ENCODE measurements around the gene ASS1.

ASS1 gene

DNA sequence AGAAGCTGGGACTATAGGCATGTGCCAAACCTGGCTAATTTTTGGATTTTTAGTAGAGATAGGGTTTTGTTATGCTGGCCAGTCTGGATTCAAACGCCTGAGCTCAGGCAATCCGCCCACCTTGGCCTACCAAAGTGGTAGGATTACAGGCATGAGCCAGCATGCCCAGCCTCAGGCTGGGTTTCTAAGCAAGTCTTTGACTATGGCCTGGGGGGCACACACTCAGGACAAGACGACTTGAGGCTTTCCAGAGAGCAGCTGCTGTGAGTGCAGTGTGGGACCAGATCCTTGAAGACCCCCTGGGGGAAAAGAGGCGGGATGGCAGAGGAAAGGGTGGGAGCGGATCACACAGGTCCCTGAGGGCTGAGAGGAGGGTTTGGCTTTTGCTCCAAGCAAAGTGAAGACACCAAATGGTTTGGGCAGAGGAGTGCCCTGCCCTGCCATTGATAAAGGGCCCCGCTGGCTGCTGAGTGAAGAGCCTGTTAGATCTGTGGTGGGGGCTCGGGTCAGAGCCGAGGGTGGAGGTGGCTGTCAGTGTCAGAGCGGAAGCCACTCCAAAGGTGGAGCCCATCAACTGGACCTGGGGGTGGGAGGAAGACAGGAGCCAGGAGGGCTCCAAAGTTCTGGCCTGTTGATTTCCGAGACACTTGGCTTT, 87.8 kb downstream of the ASS1 start:
- no peak for DNase-seq (ENCODE audit: low spot score)

DNA sequence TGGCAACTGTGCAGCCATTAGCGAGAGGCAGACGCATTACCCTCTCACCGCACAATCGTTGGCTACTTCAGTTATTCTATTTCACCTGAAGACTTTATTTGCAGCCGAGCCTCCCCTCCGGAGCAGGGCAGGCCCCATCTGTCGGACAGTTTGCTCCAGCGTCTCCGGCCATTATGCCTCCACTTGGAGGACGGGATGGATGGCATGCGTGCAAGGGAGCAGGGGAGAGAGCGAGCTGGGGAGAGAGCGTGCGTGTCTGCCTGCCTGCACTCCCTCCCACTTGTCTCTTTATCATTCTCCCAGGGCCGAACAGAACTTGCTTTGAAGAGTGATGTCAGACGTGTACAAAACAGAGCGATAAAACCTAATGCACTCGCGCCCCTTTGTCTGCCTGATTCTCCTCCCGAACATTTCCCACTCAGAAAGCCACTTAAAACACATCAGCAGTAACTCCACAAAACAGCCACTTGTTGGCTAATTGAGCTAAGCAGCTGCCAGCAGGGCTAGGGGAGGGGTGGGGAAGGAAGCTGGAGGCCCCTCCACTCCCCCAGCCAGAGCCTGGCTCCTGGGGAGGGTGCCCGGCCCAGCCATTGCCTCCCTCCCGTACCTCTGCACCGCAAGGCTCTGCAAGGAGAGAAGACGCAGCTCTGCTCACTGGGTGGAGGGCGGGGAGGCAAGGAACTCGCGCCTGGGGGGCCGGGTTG, 91.2 kb downstream of the ASS1 start:
- no peak for DNase-seq (ENCODE audit: low spot score)

DNA sequence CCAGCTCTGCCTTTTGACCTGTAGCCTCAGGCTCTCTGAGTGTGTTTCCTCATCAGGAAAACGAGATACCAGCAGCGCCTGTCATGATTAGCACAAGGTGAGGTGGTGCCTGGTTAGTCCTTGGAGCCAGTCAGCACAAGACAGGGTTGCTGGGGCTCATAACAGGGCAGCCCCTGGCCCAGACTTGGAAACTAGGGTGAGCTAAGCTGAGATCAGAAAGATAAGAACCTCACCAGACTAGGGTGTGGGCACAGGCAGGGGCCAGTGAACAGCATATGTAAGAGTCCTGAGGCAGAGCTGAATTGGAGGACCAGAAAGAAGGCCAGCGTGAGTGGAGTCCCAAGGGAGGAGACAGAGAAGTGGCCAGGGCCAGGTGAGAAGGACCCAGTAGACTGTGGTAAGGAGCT, 91.9 kb downstream of the ASS1 start:
- DNase-seq (ENCODE audit: low spot score) = no peak

DNA sequence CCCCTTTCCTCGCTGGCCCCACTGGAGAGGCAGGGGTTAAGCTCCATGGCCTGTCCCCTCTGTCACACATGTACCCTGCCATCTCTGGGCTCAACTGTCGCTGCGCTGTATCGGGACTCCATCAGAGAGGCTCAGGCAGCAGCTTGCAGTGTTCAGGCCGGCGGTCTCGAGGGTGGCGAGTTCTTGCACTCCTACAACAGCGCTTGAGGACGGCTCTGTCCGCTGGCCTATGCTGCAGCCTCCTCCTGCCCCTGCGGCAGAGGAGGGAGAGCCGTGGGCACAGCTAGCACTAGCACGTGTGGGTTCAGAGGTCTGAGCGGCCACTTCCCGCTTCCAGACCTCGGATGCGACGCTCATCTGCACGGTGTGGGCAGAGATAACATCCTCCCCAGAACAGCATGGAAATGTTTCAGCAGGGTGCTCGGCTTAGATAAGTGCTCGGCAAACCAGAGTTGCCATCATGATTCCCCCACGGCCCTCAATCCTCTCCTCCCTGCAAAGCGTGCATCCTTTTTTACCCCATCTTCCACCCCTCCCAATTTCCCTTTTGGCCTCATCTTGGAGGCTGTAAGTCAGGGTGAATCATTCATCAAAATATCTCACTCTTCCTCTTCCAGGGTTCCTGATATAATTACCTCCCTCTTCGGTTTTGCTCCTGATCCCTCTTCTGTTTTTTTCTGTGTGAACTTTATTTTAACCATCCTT, 92.7 kb downstream of the ASS1 start:
- DNase-seq (ENCODE audit: low spot score) = no peak

DNA sequence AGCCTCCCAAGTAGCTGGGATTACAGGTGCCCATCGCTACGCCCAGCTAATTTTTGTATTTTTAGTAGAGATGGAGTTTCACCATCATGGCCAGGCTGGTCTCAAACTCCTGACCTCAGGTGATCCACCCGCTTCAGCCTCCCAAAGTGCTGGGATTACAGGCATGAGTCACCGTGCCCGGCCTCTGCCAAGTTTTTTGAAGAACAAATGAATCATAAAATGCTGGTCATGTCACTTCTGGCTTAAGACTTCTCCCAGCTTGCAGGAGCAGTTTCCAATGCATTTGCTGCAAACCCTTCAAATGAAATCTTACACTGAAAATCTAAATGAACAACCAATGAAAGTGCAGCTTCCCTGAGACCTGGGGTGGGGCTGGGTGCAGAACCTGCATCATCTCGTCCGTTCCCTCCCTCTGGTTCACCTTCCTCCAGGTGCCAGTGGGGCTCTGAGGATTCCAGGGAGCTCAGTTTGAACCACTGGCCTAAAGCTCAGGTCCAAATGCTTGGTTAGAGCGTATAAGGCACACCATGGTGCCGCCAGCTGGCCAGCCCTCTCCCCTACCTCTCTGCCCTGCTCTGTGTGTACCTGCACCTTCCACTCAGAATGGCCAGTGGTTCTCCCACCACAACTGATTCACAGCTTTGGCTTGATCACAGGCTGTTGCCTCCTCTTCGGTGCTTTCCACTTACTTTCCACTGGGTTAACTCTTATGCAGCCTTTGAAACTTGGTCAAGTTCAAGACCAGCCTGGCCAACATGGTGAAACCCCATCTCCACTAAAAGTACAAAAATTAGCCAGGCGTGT, 94.9 kb downstream of the ASS1 start:
- DNase-seq (ENCODE audit: low spot score) = no peak

DNA sequence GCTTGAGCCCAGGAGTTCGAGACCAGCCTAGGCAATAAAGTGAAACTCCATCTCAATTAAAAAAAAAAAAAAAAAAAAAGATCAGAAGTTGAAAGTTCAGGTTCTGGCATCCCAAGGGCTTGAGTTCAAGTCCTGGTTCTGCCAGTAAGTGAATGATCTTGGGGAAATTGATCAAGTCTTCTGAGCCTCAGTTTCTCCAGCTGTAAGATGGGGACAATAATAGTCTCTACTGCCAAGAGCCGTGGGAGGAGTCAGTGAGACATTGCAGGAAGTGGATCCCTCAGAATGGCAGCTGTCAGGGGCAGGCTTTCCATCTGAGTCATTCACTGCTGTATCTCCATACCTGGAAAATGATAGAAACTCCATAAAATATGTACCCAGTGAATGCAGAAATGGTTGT, 96.8 kb downstream of the ASS1 start:
- DNase-seq (ENCODE audit: low spot score) = no peak

DNA sequence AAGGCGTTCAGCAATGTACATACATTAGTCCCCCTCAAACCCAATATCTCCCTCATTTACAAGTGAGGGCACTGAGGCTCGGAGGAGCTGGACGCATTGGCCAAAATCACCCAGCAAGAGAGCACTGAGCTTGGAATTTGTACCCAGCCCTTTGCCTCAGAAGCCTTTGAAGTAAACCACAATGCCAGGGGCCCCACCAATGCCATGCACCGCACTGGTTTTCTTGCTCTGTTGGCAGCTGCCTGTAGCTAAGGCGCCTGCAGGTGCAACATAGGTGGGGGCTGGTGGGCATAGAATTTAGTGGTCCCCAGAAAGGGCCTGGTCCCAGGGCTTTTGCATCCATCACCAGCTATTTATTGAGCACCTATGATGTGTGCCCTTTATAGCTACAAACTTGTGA, 97.3 kb downstream of the ASS1 start:
- DNase-seq (ENCODE audit: low spot score) = no peak

DNA sequence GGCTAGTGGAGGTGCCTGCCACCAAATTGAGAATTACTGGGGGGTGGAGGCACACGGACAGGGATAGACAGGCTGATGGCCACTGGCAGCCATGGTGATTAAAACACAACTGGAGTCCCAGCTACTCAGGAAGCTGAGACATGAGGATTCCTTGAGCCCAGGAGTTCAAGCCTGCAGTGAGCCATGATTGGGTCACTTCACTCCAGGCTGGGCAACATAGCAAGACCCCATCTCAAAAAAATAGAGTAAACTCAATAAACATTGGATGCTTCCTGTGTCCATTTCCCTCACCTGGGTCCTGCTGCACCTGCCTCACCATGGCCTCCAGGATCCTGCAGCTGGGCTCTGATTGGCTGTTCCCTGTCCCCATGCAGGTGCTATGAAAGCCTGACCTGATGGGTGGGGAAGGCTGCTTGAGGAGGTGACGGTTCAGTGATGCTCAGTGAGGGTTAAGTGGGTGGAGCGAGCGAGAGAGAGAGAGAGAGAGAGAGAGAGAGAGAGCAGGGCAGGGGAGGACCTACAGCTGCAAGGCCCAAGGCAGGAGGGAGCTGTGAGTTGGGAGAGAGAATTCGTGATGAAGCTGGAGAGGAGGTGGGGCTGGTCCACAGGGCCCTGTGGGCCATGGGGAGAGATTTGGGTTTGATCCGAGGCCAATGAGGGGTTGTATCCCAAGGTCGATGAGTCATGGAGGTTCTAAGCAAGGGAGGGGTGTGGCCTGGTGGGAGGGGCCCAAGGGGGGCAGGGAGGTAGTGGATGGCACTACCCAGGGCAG, 97.9 kb downstream of the ASS1 start:
- DNase-seq (ENCODE audit: low spot score) = no peak

DNA sequence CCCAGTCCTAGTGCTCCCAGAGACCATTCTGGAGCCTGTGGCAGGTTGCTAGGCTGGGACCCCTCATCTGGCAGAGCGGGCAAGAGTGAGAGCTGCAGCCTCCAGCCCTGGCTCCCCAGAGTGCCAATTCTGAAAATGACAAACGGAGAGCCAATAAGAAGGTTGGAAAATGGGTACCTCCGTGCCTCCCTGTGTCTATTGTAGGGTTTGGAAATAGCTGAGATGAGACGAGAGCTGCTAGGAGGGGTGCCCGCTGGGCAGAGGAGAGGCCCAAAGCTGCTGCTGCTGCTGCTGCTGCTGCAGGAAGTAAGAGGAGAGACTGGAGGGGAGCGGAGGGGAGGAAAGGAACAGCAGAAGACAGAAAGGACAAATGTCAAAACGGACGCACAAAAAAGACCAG, 98.6 kb downstream of the ASS1 start:
- DNase-seq (ENCODE audit: low spot score) = no peak

DNA sequence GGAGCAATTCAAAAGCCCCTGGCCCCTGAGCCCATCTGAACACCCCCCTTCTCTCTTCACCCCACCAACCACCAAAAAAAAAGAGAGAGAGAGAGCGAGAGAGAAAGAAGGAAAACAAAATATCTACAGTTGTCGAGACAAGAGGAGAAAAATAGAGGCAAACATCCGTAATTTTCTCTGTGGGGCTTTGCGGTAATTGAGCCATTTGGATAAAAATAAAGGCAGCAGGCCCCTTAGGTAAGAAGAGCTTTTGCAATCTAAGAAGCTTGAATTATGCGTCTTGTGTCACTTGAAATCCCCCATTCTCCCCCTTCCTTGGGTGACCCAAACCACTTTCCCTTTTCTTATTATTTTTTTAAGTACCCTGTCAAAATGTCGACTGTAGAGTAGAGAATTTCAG, 99.1 kb downstream of the ASS1 start:
- DNase-seq (ENCODE audit: low spot score) = no peak

DNA sequence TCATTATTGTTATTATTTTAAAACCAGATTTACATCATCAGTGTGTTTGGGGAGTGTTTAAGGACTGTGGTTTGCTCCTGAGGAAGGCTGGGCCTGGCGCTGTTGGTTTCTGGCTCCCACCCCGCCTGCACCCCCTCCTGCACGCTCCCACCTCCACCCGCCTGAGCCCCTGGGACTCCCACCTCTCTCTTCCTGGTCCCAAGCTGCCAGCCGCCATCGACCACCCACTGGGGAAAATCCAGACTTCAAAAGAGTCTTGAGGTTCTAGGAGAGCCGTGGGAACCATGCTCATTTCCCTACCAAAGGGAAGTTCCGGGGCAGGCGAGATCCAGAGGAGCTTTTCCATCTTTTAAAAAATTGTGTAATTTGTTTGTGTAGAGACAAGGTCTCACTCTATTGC, 99.6 kb downstream of the ASS1 start:
- DNase-seq (ENCODE audit: low spot score) = no peak

DNA sequence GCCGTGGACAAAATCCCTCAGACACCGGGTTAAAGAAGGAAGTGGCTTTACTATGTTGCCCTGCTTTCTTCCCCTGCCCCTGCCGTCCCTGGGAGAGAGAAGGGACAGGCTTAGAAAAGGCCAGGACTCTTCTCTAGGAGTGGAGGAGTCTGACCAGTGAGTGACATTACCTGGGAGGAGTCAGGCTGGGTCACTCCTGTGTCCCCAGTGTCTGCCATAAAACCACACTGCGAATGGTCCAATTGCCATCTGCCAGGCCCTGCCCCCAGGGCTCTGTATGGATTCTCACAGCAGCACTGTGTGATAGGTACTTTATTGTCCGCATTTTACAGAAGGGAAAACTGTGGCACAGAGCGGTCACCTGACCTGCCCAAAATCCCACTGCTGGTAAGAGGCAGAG, 103.3 kb downstream of the ASS1 start:
- no peak for DNase-seq (ENCODE audit: low spot score)

DNA sequence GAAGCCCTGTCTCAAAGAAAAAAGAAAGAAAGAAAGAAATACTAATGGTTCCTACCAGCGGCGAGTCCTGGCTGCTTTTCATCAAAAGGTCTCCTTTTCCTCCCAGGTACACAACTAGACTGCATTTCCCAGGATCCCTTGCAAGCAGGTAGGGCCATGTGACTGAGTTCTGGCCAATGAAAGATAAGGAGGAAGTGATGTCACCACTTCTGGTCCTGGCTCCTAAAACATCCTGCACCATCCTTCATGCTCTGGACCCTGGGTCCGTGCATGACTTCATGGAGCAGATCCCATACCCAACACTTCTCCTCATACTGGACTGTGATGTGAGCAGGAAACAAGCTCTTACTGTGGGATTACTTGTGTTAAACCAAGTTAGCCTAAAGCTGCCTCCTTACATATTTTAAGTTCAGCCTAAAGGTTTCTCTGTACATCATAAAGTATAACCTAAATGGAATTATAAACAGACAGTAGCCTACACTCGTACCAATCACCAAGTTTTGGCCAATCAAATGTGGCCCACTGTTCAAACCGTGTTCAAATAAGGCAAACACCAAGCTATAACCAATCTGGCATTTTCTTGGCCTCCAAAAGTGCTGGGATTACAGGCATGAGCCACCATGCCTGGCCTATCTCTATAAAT, 104.5 kb downstream of the ASS1 start:
- no peak for DNase-seq (ENCODE audit: low spot score)

Measured in HuH-7.5 (cell line).